ENCODE data around the gene AMDHD1.
"Not testable (repeated sequence)": the region's sequence is repeated elsewhere in the genome, so short reads cannot be mapped to it uniquely, and the experiment has no call there.

AMDHD1 gene

DNA sequence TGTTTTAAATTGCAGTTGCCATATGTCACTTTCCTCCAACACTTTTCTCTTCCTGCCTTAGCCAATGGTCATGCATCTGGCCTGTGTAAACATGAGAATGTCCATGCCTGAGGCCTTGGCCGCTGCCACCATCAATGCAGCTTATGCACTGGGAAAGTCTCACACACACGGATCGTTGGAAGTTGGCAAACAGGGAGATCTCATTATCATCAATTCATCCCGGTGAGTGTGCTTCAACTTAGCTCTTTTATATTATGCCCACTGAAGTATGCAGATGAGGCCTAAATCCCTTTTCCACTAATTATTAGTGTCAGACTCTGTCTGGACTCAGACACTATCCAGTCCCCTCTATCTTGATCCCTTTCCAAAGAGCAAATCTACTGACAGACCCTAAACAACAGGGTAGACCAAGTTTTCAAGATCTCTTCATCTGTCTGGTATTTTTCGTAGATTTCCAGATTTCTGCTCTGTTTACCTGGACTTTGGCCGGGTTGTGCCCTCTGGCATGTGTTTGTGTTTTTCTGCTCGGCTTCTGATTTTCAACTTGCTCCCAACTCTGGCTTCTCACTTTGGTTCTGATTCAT, 23.2 kb downstream of the AMDHD1 start:
- DNase-seq: no peak

DNA sequence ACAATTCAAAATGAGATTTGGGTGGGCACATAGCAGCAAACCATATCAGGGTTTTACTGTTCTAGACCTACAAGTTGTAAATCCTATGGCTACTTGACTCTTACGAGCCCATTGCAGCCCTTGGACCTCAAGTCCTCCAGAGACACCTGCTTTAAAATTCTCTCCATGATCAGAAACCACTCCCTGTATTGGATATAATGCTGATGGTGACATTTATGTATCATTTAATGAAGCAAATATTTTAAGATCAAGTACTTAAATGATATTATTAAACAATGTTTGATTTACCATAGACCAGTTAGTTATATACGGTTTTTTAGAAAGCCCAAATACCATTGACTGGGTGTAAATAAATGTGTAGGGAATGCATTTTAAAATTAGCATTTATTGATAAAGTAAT, 24.2 kb downstream of the AMDHD1 start:
- no peak for DNase-seq

DNA sequence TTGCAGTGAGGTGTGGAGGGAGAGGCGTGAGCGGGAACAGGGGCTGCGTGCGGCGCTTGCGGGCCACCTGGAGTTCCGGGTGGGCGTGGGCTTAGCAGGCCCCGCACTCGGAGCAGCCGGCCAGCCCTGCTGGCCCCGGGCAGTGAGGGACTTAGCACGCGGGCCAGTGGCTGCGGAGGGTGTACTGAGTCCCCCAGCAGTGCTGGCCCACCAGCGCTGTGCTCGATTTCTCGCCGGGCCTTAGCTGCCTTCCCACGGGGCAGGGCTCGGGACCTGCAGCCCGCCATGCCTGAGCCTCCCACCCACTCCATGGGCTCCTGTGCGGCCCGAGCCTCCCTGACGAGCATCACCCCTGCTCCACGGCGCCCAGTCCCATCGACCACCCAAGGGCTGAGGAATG, 26.0 kb downstream of the AMDHD1 start:
- DNase-seq: not testable (repeated sequence)

DNA sequence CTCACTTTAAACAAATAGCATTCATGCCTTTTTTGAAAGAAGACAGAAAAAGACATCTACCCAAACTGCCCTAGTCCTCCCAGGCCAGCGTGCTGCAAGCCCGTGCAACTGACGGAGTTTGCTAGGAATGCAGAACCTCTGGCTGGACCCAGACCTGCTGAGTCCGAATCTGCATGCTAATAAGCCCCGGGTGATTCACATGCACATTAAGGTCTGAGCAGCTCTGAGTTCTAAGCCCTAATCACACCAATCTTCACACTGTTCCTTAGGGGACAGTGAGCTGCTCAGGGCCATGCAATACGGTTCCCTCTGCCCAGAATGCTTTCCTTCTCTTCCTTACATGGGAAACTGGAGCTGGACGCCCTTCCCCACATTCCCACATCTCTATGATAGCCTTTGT, 27.8 kb downstream of the AMDHD1 start:
- no peak for DNase-seq

DNA sequence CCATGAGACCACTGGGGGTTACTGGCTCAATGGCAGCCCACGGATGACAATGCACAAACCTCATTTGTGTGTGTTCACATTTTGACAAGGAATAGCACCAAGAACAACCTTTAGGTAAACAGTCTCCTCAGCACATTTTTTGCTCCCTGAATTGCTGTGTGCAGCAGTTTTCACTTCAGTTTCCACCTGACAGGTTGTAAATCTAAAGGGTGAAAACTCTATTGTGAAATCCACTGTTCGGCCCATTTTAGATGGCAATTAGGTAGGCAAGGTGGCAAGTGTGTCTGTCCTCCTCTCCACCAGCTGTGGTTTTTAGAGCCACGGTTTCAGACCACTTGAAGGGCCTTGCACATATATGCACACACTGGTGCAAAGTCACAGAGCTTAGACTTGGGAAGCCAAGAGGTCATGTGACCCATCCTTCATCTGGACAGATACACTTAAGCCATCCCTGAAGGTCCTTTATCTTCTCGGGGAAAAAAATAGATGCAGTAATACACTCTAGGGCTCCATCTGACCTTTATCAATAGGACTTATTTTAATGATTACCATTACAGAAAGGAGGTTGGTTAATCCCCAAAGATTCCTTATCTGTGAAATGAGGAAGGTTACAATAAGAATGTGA, 29.8 kb downstream of the AMDHD1 start:
- no peak for DNase-seq

DNA sequence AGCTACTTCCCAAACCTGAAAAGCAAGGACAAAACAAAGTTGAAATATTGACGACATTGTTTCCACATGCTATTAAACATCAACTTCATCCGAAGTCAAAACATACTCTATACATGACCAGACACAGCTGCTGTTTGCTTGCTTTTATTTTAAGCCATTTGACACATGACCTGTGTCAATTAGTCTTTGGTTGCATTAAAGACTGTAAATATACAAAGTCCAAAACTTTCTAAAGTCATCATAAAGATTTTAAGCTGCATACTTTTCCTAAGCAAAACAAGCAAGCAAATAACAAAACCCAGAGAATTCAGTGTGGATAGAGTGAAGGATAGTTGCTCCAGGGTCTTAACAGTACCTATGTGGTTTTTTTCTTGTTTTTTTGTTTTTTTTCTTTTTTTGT, 31.2 kb downstream of the AMDHD1 start:
- no peak for DNase-seq

DNA sequence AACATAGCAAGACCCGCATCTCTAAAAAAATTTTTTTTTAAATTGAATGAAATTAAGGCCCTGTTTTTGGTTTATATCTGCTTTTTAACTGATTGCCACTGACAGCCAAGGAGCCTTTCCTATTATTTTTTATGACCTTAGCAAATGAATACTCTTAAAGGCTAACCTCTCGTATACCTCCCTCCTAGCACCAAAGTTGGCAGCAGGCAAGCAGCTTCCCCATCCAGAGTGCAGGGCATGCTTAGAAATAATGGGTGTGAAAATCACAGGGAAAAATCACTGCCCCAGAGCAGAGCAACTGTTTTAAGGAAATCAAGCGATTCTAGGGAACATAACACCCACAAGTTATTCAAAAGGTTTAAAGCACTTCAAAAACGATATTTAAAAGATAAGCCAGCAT, 32.4 kb downstream of the AMDHD1 start:
- no peak for DNase-seq

DNA sequence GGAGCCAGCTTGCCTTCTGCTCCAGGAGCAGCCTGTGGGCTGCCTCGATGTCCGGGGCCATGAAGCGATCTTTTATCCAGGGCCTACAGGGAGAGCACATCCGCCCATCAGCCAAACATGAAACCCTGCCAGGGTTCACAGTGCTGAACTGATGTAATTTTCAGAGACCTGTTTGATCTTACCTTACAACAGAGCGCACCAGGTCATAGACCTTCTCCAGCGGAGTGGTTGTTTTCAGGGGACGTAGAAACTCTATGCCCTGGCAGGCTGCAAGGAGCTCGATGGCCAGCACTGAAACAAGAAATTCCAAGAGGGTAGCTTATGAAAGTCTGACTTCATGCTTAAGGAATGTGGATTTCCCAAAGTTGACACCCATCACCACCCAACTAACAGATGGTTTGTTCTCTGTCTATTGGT, 33.3 kb downstream of the AMDHD1 start:
- no peak for DNase-seq

DNA sequence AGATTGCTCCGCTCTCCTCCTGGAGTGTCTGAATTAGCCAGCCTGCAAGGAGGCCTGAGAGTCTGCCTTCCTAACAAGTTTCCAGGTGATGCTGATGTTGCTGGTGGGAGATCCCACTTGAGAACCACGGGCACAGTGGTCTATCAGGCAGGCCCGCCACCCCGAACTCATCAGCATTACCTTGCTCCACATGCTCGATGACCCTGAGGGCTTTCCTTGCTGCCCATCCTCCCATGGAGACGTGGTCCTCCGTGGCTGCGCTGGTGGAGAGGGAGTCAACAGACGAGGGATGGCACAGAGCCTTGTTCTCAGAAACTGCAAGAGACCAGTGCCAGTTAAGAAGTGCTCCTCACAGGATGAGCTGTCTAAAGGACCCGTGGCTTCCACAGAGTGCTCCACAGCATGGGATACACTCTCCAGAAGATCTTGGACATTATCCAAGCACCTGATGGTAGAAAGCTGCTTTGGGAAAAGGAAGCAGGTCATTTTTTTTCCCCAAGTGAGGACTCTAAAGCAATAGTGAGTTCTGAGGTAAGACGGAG, 34.7 kb downstream of the AMDHD1 start:
- no peak for DNase-seq

DNA sequence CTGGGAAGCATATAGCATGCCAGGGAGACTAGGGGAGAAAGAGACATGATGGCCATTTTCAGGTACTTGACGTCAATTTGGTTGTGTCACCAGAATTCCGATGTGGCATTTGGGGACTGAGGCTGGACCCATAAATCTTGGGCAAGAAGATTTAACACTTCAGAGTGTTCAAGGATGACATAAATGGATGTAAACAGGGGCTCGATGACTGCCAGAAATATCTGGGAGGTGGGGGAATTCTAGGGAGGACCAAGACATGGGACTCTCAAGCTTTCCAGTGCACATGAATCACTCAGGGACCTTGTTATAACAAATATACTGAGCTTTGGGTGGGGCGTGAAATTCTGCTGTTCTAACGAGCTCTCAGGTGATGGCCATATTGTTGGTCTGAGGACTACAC, 35.2 kb downstream of the AMDHD1 start:
- DNase-seq: no peak

DNA sequence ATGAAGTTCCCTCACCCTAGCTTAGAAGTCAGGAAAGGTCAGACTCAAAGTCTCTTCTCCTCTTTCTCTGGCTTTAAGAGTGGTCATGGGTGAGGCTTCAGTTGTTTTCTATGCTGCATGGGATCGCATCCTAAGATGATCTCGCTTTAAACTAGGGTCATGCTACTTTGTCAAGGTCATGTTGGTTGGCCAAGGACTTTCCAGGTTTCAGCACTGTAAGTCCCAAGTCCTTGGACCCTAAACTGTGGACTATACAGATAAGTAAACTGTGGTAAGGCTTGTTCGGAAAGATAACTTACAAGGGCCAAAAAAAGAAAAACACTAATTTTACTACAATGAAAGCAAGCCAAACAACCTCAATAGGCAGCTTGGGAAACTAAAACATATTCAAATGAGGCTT, 35.6 kb downstream of the AMDHD1 start:
- no peak for DNase-seq

DNA sequence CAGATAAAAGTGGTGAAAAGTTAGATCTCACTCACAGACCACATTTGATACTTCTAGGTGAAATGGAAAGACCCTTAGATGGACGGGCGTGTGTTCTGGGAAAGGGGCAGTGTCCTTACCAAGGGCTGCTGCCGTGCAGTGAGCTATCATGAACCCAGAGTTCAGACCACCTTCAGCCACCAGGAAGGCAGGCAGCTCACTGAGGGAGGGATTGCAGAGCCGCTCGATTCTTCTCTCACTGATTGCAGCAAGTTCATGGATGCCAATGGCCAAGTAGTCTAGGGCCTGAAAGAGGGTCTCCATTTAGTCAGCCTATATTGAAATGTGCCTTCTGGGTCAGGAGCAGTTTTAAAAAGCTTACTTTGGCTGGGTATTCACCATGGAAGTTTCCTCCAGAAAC, 37.3 kb downstream of the AMDHD1 start:
- no peak for DNase-seq

DNA sequence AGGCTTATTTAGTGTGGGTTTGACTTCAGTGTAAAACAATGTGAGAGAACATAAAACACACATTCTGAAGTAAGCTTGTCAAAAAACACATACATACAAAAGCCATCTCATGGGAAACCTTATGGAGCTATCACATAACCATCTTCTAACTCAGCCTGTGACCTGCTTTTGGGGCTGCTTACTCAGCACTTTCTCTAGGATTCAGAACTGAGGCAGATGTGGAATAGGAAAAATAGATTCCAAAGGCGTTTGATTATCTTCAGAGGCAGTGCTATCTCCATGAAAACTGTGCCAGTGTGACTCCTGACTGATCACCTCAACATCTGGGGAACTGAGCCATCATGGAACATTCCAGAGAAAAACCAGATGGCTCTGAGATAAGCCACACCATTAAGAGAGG, 39.5 kb downstream of the AMDHD1 start:
- DNase-seq: no peak

DNA sequence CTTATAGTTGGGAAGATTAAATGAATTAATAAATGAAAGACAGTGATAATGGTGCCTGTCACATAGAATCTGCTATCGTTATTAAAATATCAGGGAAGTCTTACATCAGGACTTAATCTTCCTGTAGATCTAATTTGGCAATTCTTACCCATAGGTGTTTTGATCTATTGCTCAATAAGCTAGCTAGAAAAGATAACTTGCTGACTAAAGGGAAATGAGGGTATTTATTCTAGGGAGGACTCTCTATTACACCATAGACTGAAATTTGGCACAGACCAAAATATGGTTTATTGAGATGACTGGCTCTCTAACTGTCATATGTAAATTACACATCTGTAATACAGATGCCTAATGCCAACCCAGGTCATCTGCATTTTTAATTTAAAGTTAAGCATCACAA, 41.6 kb downstream of the AMDHD1 start:
- no peak for DNase-seq

DNA sequence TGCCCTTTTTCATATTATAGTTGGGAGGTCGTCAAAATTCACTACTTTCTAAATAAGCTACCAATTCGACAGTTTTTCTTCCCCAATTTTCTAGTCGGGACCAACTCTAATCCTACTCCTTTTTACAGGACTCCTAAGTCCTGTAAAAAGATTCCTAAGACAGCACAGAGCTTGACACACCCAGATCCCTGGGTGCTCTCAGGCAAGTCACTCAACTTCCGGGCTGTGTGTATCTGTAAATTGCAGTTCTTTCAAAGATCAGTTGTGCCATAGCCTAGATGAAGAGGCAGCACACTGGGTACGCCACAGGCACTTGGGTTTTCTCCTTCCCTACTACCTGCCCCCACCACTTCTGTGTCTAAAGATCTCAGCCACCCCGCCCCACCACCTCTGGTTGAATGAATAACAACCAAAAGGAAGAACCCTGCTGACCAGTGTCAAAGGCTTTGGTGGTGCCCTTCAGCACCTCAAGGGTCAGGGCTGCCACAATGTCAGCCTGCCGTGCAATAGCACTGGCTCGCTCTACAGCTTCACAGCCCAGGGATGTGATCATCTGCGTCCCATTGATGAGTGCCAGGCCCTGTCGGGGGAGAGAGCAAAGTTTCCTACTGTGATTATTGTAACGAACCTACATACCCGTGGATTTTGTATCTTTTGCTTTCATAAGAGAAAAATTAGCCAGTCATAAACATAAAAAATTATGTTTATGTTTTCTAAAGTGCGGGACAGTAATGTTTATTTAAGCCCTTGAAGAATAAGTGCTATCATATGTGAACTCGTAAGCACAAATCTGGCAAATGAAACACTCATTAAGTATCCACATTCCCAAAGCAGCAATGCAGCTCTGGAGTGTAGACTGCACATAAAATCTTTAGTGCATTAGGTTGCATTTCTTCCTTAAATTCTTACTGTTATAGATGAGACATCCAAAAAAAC, 43.8 kb downstream of the AMDHD1 start:
- DNase-seq: no peak

DNA sequence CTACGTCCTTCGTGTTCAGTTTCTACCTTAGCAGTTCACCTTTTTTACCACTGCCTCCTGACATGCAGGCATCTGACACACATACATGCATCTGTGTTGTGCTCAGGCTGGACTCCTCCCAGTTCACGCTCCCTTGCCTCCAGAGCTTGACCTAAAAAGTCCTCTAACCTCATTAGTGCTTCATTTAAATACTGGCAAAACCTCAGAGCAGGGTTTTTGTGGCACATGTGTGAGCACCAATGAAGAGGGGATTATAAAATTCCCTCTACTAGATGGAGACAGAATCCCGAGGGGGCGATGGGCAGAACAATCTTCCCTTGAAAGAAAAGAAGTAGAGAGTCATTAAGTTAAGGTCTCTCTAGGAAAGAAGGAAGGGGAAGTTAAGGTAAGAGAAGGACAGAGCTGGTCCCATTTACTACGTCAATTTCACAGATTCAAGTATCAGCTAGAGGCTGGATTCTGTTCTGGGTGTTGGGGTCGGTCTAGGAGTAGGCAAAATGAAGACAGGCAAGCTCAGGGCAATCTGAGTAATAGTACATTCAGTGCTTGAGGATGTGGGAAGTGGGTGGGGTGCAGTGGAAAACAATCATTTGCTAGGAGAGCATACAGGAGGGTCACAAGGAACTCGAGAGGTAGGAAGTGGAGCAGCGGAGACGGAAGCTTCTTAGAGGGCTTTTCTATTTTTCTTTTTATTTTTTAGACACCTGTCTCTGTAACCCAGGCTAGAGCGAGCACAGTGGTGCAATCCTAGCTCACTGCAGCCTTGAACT, 45.6 kb downstream of the AMDHD1 start:
- DNase-seq: no peak

DNA sequence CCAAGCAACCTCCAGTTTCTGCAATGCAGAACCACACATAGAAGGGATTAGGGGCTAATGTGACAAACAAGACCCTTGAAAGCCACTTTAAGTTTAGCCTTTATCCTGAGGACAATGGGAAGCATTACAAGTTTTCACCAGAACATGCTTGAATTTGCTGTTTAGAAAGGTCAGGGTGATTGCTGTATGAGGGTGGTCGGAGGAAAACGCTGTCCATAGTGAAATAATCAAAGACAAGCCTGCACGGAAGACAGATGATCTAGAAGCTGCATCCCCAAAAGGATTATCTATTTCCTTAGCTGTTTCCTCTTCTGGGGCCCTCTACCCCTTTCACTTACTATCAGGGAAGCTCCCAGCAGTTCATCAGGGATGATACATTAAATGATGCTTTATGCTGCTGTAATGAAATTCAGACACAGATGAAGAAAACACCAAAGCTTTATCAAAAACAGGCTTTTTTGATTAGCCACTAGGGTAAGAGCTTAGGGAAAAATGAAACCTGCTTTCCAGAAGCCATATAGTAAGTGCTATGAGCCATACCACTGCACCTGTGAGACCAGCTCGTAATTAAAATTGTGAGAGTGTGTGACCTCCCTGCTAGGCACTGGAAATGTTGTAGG, 46.5 kb downstream of the AMDHD1 start:
- no peak for DNase-seq

DNA sequence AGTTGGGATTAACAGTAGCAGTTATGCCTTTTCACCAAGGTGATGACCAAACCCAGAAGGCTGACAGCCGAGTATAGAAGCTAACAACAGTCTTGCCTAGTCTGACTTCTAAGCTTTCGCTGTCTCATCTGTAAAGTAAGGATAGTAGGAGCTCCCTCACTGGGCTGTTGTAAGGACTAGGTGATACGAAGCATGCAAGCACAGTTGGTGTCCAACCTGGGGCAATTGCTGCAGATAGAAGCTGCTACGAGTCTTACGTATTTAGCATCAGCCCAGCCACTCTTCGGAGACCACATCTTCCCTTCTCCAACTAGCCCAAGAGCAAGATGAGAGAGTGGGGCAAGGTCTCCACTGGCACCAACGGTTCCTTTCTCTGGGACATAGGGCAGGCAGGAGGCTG, 47.0 kb downstream of the AMDHD1 start:
- DNase-seq: no peak

DNA sequence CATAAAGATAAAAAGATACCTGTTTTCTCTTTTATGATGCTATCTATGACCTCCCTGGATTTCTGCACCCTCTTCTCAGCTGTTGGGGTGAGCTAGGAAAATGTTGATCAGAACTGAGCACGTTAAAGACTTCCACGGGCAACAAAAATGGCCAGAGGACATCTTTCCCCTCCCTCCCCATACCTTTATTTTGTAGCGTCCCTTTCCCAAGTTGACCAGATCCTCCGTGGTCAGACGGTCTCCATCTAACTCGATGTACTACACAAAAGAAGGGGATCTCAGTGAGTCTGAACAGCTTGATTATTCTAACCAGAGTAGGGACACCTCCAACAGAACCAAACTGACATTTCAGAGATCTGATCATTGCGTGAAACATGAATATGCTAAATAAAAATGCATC, 50.8 kb downstream of the AMDHD1 start:
- DNase-seq: no peak

DNA sequence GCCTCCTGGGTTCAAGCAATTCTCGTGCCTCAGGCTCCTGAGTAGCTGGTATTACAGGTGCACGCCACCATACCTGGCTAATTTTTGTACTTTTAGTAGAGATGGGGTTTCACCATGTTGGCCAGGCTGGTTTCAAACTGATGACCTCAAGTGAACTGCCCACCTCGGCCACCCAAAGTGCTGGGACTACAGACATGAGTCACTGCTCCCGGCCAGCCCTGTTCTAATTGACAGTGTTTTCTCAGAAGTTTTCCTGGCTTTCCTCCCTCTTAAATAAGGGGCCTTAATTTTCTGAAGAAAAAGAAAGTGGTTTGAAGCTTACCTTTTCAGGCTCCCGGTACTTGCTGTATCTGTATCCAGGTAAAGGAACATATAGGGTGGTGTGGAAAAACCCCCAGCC, 51.3 kb downstream of the AMDHD1 start:
- no peak for DNase-seq

DNA sequence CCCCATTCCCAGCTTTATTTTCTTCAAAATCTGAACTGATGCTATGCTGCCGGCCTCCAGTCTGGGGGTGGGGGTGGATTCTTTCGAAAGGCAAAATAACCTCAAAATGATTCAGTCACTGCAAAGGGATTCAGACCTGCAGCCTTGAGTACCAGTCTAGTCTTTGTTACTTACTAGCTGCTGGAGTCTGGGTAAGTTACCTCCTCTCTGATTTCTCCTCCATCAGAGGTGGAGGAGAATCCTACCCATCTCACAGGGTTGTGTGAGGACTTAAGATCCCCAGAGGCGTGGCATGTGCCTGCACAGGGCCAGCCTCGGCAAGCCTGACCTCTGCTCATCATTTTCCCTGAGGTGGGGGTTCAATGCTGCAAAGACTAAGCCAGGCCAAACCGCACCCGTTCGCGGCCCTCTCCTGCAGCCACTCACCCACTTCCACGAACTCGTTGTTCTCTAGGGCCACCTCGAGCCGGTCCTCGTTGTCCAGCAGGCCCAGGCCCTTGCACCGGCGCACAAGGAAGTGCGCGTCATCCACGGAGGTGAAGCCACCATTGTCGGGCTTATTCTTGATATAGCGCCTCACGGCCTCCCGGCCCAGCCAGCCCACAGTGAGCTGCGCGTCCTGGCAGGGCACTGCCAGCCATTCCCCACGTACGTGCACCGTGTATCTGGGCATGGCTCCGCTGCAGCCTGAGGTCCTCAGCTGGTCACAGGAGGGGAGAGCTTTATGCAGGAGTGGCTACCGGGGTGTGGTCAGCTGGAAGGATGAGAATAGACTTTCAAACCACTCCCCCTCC, 52.3 kb downstream of the AMDHD1 start:
- DNase-seq: no peak

All from cerebellar nuclear complex (tissue), 1 donor.